ENCODE measurements around the gene CDC42EP5.

- no peak for TF ChIP-seq CTCF (IDR thresholded peaks at IDR 0.05)
- TF ChIP-seq POLR2A (IDR thresholded peaks at IDR 0.05) = no peak
- no peak for TF ChIP-seq POLR2AphosphoS5 (IDR thresholded peaks at IDR 0.05)
- TF ChIP-seq EP300 (IDR thresholded peaks at IDR 0.05) = no peak
These were observed 44.5 kb downstream of the CDC42EP5 start for GRCh38 chr19:54428323-54429175.
